Stomach (tissue), 19 donors: ENCODE data around the gene TAF13. TPM values are rescaled to one million over a fixed set of nuclear protein-coding genes. Genes with fewer than 3 reads are reported as not detected.

Experiments used
- DNase-seq, 2 donors: peaks; one replicate each; pipeline versions ENCODE4 v3.0.0 to v3.0.0-alpha.2; 2013 to 2019
- H3K27ac ChIP-seq, 5 donors: fragments of 200-600 bp in 4 of 5; sonication (generic) in 4 of 5; one replicate each; pipeline ENCODE4 v1.5.1; 2013 to 2019; ENCODE audit warnings: mild to moderate bottlenecking in 1 of 5, moderate library complexity in 1 of 5
- H3K27me3 ChIP-seq, 3 donors: fragments of 200-600 bp; sonication (generic); one replicate each; pipeline ENCODE4 v1.5.1; 2017 to 2019; ENCODE audit warnings: mixed run types in 1 of 3
- H3K36me3 ChIP-seq, 4 donors: fragments of 200-600 bp; sonication (generic); 1 replicate in 3 of 4; 2 replicates in 1 of 4; pipeline ENCODE4 v1.5.1; 2016 to 2019
- H3K4me1 ChIP-seq, 4 donors: fragments of 200-600 bp; sonication (generic); one replicate each; pipeline ENCODE4 v1.5.1; 2016 to 2019
- H3K4me3 ChIP-seq, 4 donors: fragments of 200-600 bp; sonication (generic) in 3 of 4; one replicate each; pipeline ENCODE4 v1.5.1; 2016 to 2019; ENCODE audit warnings: mild to moderate bottlenecking in 1 of 4
- H3K9me3 ChIP-seq, 4 donors: fragments of 200-600 bp; sonication (generic); one replicate each; pipeline ENCODE4 v1.5.1; 2016 to 2019
- CTCF ChIP-seq, 7 experiments: fragments of 450-650 bp in 4 of 7; fragments of 200-600 bp in 3 of 7; sonication (generic) in 3 of 7; IDR thresholded peaks; one replicate each; pipeline ENCODE4 v1.5.1; 2016 to 2019; ENCODE audit warnings: antibody characterized with exemption in 7 of 7, control low read depth in 2 of 7, mild to moderate bottlenecking in 1 of 7
- EP300 ChIP-seq: sonication (generic); formaldehyde crosslinking; IDR thresholded peaks from one replicate; pipeline ENCODE4 v1.6.1; 2017; ENCODE audit warnings: antibody characterized with exemption
- POLR2A ChIP-seq, 4 donors: fragments of 450-650 bp; IDR thresholded peaks; one replicate each; pipeline ENCODE4 v1.6.1; 2016; ENCODE audit warnings: antibody characterized with exemption in 4 of 4, control low read depth in 2 of 4, mild to moderate bottlenecking in 1 of 4, moderate library complexity in 1 of 4
- POLR2AphosphoS5 ChIP-seq, 3 donors: sonication (generic); formaldehyde crosslinking; IDR thresholded peaks; one replicate each; pipeline ENCODE4 v1.6.1; 2016; ENCODE audit warnings: antibody characterized with exemption in 3 of 3
- WGBS, 5 donors: extraction: QIAGEN DNeasy Blood & Tissue Kit in 3 of 5; methylation state at CpG; one replicate each; pipeline versions ENCODE4 v1.1.5 to v1.1.7; 2013 to 2018; 5-methylcytosine and 5-hydroxymethylcytosine counted together
- intact Hi-C: fragments of 100-400 bp; cut with DNase I; formaldehyde crosslinking; loops from one replicate; pipeline ENCODE4 v1.15.1; 2023; ENCODE audit warnings: low total_unique reads
- long read RNA-seq, 10 donors: transcript quantifications; one replicate each; lab custom pipeline, GENCODE V29; 2026
- polyA plus RNA-seq, 3 donors: library from polyadenylated mRNA; stranded (reverse); fragments of 200-250 nt; gene quantifications; one replicate each; pipeline ENCODE4 v1.2.3, GENCODE V29; 2013
- total RNA-seq, 5 donors: library from RNA; depleted of rRNA; stranded (reverse); fragments of >200 nt; gene quantifications; one replicate each; pipeline versions ENCODE4 v1.1.0 to v1.2.3, GENCODE V29; 2014 to 2016
- donor health status: healthy with polysubstance abuse.
- donor health status: Bipolar disorder and iron deficiency.
- donor health status: healthy.

Gene TAF13
- total RNA-seq (10 to 100 TPM in 4 of 5 donors, 1 to 10 TPM in 1; 3.5 to 69.9 (median 25.2) TPM), polyA plus RNA-seq (10 to 100 TPM; 20.4 to 48.6 (median 46.8) TPM)
- long read RNA-seq, donor 1, partial matches to known transcripts, result 0 of 3 reads
- long read RNA-seq, donor 1, other reads (novel, unspliced or antisense), result 0 of 3 reads
- long read RNA-seq, donor 2, partial matches to known transcripts, result 10 of 10 reads
- long read RNA-seq, donor 2, other reads (novel, unspliced or antisense), result 0 of 10 reads
- long read RNA-seq, donor 3, transcript TAF13-201 (4 exons, 813 nt), result major isoform, 5 of 10 reads
- long read RNA-seq, donor 3, partial matches to known transcripts, result 5 of 10 reads
- long read RNA-seq, donor 3, other reads (novel, unspliced or antisense), result 0 of 10 reads
- long read RNA-seq, donor 4, result 0 reads
- long read RNA-seq, donor 5, partial matches to known transcripts, result 6 of 9 reads
- long read RNA-seq, donor 5, other reads (novel, unspliced or antisense), result 0 of 9 reads
- long read RNA-seq, donor 6, result 0 reads
- long read RNA-seq, donor 7, partial matches to known transcripts, result 0 of 17 reads
- long read RNA-seq, donor 7, other reads (novel, unspliced or antisense), result 17 of 17 reads
- long read RNA-seq, donor 8, partial matches to known transcripts, result 11 of 13 reads
- long read RNA-seq, donor 8, other reads (novel, unspliced or antisense), result 0 of 13 reads
- long read RNA-seq, donor 9, partial matches to known transcripts, result 0 of 1 reads
- long read RNA-seq, donor 9, other reads (novel, unspliced or antisense), result 0 of 1 reads
- long read RNA-seq, donor 10, partial matches to known transcripts, result 0 of 1 reads
- long read RNA-seq, donor 10, other reads (novel, unspliced or antisense), result 0 of 1 reads

GRCh38 chr1:109075531-109076490, at the start of gene TAF13:
Gene TAF13, minus strand, starts transcription at chr1:109076003. Its CDS starts 56 bp downstream, at chr1:109075947.
- TF ChIP-seq EP300 (no peak), CTCF (IDR thresholded peaks at IDR 0.05) (peak in 4 of 7 experiments; percentile 25 to 62 (median 46)), POLR2A (IDR thresholded peaks at IDR 0.05) (peak in 2 of 4 donors; percentile 95), POLR2AphosphoS5 (IDR thresholded peaks at IDR 0.05) (peak; percentile 99 to 100 (median 100))
- 5 to 7% (median 6%) methylated on average over 31 to 39 of the region's 39 CpGs for WGBS, 5 donors
- DNase-seq, result peak; percentile 96 to 99
- Histone ChIP-seq H3K4me1 (peaks cover 9 to 37% (median 16%) of the 10 kb centered on the region in 4 donors), H3K4me3 (peak within 1 kb of the TSS; percentile 57 to 78 (median 68)), H3K36me3 (peaks cover 0 to 26% (median 22%) of the 10 kb centered on the region in 4 donors), H3K9me3 (no peaks in the 10 kb centered on the region), H3K27me3 (no peaks in the 10 kb centered on the region), H3K27ac (peak within 1 kb of the TSS; percentile 89 to 96 (median 91))
- intact Hi-C loops, result no loop called here

- Histone ChIP-seq H3K27ac (peak overlapping the region in 1 of 5 donors; percentile 8), H3K4me3 (no peak overlapping the region), H3K27me3 (peaks cover 0 to 16% (median 0%) of the 10 kb centered on the region in 3 donors), H3K4me1 (peaks cover 0 to 20% (median 12%) of the 10 kb centered on the region in 4 donors), H3K9me3 (no peaks in the 10 kb centered on the region), H3K36me3 (no peaks in the 10 kb centered on the region)
- intact Hi-C loops, result no loop called here
- TF ChIP-seq CTCF (IDR thresholded peaks at IDR 0.05) (no peak), EP300 (no peak), POLR2AphosphoS5 (IDR thresholded peaks at IDR 0.05) (no peak), POLR2A (IDR thresholded peaks at IDR 0.05) (no peak)
- WGBS, 5 donors, result 89 to 94% (median 93%) methylated on average over 5 of the region's 5 CpGs
- DNase-seq, result peak in 1 of 2 donors; percentile 11
Observed at GRCh38 chr1:109120356-109120755, 44.6 kb upstream of the TAF13 start.

- no peaks in the 10 kb centered on the region for H3K36me3 ChIP-seq
- H3K27ac ChIP-seq, result peak overlapping the region; percentile 57 to 79 (median 76)
- intact Hi-C loops, result loop anchor here (10.0 kb wide), 1 partner anchor 77 kb away; no protein-coding TSS in a partner anchor
- TF ChIP-seq EP300 (no peak), POLR2AphosphoS5 (IDR thresholded peaks at IDR 0.05) (no peak), POLR2A (IDR thresholded peaks at IDR 0.05) (no peak), CTCF (IDR thresholded peaks at IDR 0.05) (no peak)
- no peaks in the 10 kb centered on the region for H3K9me3 ChIP-seq
- peaks cover 10 to 35% (median 26%) of the 10 kb centered on the region in 4 donors for H3K4me1 ChIP-seq
- H3K4me3 ChIP-seq, result no peak overlapping the region
- no peak for DNase-seq
- H3K27me3 ChIP-seq, result peaks cover 6 to 36% (median 7%) of the 10 kb centered on the region in 3 donors
- 41 to 54% (median 48%) methylated on average over 3 of the region's 3 CpGs for WGBS, 5 donors
Observed at GRCh38 chr1:109118089-109118488, 42.3 kb upstream of the TAF13 start.
